K562 (cell line): ENCODE data around the gene IFTAP. TPM values are rescaled to one million over a fixed set of nuclear protein-coding genes. Genes with fewer than 3 reads are reported as not detected.

Source experiments
- ATAC-seq: fragments of 200-7000 bp; cut with Tn5 transposase; 3 replicates; pipeline ENCODE4 v1.9.1; 2020; ENCODE audit warnings: moderate library complexity
- BruUV-seq: library from RNA; stranded (reverse); fragments of 400-500 nt; replicated peaks from 2 replicates; lab custom pipeline; 2021; lab: Mats Ljungman, UMichigan
- CTCF ChIA-PET: fragments of 300-600 bp; formaldehyde crosslinking; extraction: SDS; loops from one replicate; lab custom pipeline; 2021; ENCODE audit warnings: low intra/inter-chr PET ratio; lab: Yijun Ruan, JAX
- POLR2A ChIA-PET: fragments of 300-600, 350-650 bp; sonication (Branson Sonifier 250); formaldehyde crosslinking; extraction: SDS; loops from one replicate; lab custom pipeline; 2021; ENCODE audit warnings: antibody characterized with exemption, inconsistent platforms; lab: Yijun Ruan, JAX
- DNase-seq, 4 experiments: peaks; one replicate each; pipeline versions ENCODE4 v3.0.0 to v3.0.0-alpha.2; 2011 to 2018; ENCODE audit warnings: low spot score in 3 of 4, mixed read lengths in 3 of 4; ENCODE audit errors: extremely low read depth in 1 of 4
- FAIRE-seq: peaks from 2 replicates; lab custom pipeline; 2011; peaks lifted over from hg19 to GRCh38; lab: Jason Lieb, UNC
- H2AFZ ChIP-seq: 2 replicates; pipeline ENCODE4 v1.6.0; 2011; ENCODE audit warnings: low read depth, low read length, control low read depth, inconsistent platforms
- H3K27ac ChIP-seq: fragments of 200-600 bp; 3 replicates; pipeline ENCODE4 v1.8.0; 2011; ENCODE audit warnings: low read depth, mild to moderate bottlenecking, control low read depth, inconsistent platforms, low read length, moderate library complexity, mixed read lengths; ENCODE audit errors: extremely low read depth
- H3K27me3 ChIP-seq, 2 experiments: fragments of 300-600 bp in 1 of 2; 2 replicates in 1 of 2; 3 replicates in 1 of 2; pipeline versions ENCODE4 v1.6.0 to v1.8.0; 2011; ENCODE audit warnings: inconsistent platforms in 2 of 2, low read length in 2 of 2, mild to moderate bottlenecking in 1 of 2, mixed read lengths in 1 of 2, moderate library complexity in 1 of 2; ENCODE audit not compliant: control insufficient read depth in 2 of 2, insufficient read depth in 2 of 2
- H3K36me3 ChIP-seq: fragments of 300-600 bp; 3 replicates; pipeline ENCODE4 v1.8.0; 2011; ENCODE audit warnings: mild to moderate bottlenecking, low read length, inconsistent platforms; ENCODE audit not compliant: control insufficient read depth, insufficient read depth
- H3K4me1 ChIP-seq, 2 experiments: fragments of 200-600 bp in 1 of 2; replicated peaks in 1 of 2; 2 replicates in 1 of 2; 3 replicates in 1 of 2; pipeline versions ENCODE4 v1.5.1 to v1.8.0; 2011; ENCODE audit warnings: inconsistent platforms in 2 of 2, low read length in 2 of 2, mild to moderate bottlenecking in 1 of 2, mixed read lengths in 1 of 2, moderate library complexity in 1 of 2; ENCODE audit not compliant: control insufficient read depth in 2 of 2, insufficient read depth in 2 of 2
- H3K4me2 ChIP-seq: 2 replicates; pipeline ENCODE4 v1.6.1; 2011; ENCODE audit warnings: low read length, control low read depth, inconsistent platforms, mixed read lengths; ENCODE audit not compliant: insufficient read depth
- H3K4me3 ChIP-seq: fragments of 200-600 bp; sonication (generic), shearing (Covaris generic); 2 replicates; pipeline ENCODE4 v1.5.1; 2016; ENCODE audit warnings: control low read depth, inconsistent platforms
- H3K79me2 ChIP-seq: fragments of 200-600 bp; 3 replicates; pipeline ENCODE4 v1.8.0; 2011; ENCODE audit warnings: low read length, inconsistent platforms; ENCODE audit not compliant: control insufficient read depth, insufficient read depth
- H3K9ac ChIP-seq, 2 experiments: 2 replicates each; pipeline versions ENCODE4 v1.6.0 to v1.6.1; 2011; ENCODE audit warnings: low read depth in 2 of 2, low read length in 2 of 2, control low read depth in 1 of 2, inconsistent platforms in 1 of 2, mild to moderate bottlenecking in 1 of 2, mixed read lengths in 1 of 2; ENCODE audit not compliant: insufficient read depth in 1 of 2
- H3K9me1 ChIP-seq: one replicate; pipeline ENCODE4 v1.6.0; 2011; ENCODE audit warnings: inconsistent platforms, mild to moderate bottlenecking, low read length, moderate library complexity; ENCODE audit not compliant: control insufficient read depth, insufficient read depth
- H3K9me3 ChIP-seq: replicated peaks from 2 replicates; pipeline ENCODE4 v1.5.1; 2011; ENCODE audit warnings: low read depth, low read length, inconsistent platforms; ENCODE audit not compliant: control insufficient read depth, insufficient read depth
- H4K20me1 ChIP-seq: replicated peaks from 2 replicates; pipeline ENCODE4 v1.6.1; 2011; ENCODE audit warnings: low read length, inconsistent platforms, mixed read lengths; ENCODE audit not compliant: control insufficient read depth, insufficient read depth
- ATF4 ChIP-seq: fragments of 450-650 bp; formaldehyde crosslinking; IDR thresholded peaks from 2 replicates; pipeline ENCODE4 v1.4.0; 2022; ENCODE audit warnings: mild to moderate bottlenecking, moderate library complexity
- BCOR ChIP-seq: fragments of 450-650 bp; IDR thresholded peaks from 2 replicates; pipeline ENCODE4 v1.6.1; 2016
- CTCF ChIP-seq, 3 experiments: IDR thresholded peaks in 2 of 3; conservative IDR thresholded peaks in 1 of 3; 2 replicates each; pipeline ENCODE4 v1.5.1; 2011 to 2012; ENCODE audit warnings: low read length in 3 of 3, mild to moderate bottlenecking in 3 of 3, control low read depth in 2 of 3, improper control_type of control experiment in 1 of 3, inconsistent platforms in 1 of 3, low read depth in 1 of 3, mixed read lengths in 1 of 3, moderate library complexity in 1 of 3; ENCODE audit not compliant: insufficient read depth in 2 of 3
- DLX4 ChIP-seq: fragments of 250-450 bp; sonication (Bioruptor Pico); IDR thresholded peaks from 2 replicates; pipeline ENCODE4 v1.6.1; 2021; ENCODE audit warnings: mild to moderate bottlenecking
- REST ChIP-seq, 2 experiments: fragments of 450-650 bp; formaldehyde crosslinking in 1 of 2; IDR thresholded peaks; 2 replicates each; pipeline versions ENCODE4 v1.4.0 to v1.6.1; 2014 to 2020; ENCODE audit warnings: mild to moderate bottlenecking in 2 of 2, borderline replicate concordance in 1 of 2, low read depth in 1 of 2
- SMC3 ChIP-seq: conservative IDR thresholded peaks from 2 replicates; pipeline ENCODE4 v1.6.1; 2011; ENCODE audit warnings: low read depth, low read length, improper control_type of control experiment; ENCODE audit not compliant: insufficient read depth
- ZNF830 ChIP-seq: fragments of 250-450 bp; sonication (Bioruptor Pico); IDR thresholded peaks from 2 replicates; pipeline ENCODE4 v1.5.0; 2021; ENCODE audit warnings: mild to moderate bottlenecking
- WGBS: fragments of 100-300 bp; shearing (Covaris generic); methylation state at CpG from one replicate; pipeline ENCODE4 v1.1.6; 2016; ENCODE audit warnings: low coverage, mixed read lengths; ENCODE audit not compliant: insufficient coverage; ENCODE audit errors: missing lambda C conversion rate; 5-methylcytosine and 5-hydroxymethylcytosine counted together
- in situ Hi-C: fragments of 300-500 bp; cut with MboI; formaldehyde crosslinking; loops from 4 replicates; pipeline ENCODE4 v1.15.0; 2018; ENCODE audit warnings: inconsistent platforms, mixed read lengths
- intact Hi-C: fragments of 100-400 bp; cut with micrococcal nuclease; formaldehyde crosslinking; loops from 2 replicates; pipeline ENCODE4 v1.14.2; 2022
- polyA plus RNA-seq, 8 experiments: library from polyadenylated mRNA; depleted of rRNA in 4 of 8; stranded (reverse) in 5 of 8; unstranded in 3 of 8; fragments of >200 nt; fragmentation: Nextera tagmentation in 2 of 8; fragmentation: Illumina TruSeq in 1 of 8; extraction: Ambion mirVana in 2 of 8; extraction: Trizol in 1 of 8; gene quantifications; 2 replicates each; pipeline versions ENCODE4 v1.2.1 to v1.2.3, GENCODE V29; 2011 to 2014; ENCODE audit warnings: inconsistent platforms in 1 of 8, missing spikeins in 1 of 8
- total RNA-seq, 7 experiments: library from RNA; depleted of rRNA in 6 of 7; stranded (reverse); fragments of >200 nt in 6 of 7; fragmentation: Illumina TruSeq in 2 of 7; extraction: Trizol in 2 of 7; gene quantifications; 2 replicates each; pipeline versions ENCODE4 v1.2.1 to v1.2.3, GENCODE V29; 2011 to 2021; ENCODE audit warnings: low replicate concordance in 1 of 7

IFTAP gene
- total and polyA plus RNA-seq, 9 of the 15 experiments (the other 6 are each of a cell fraction or from before 2014, with no cell fraction given), result 9.2 to 30.0 (median 17.0) TPM

- no peak overlapping the region for H3K4me2 ChIP-seq
- peak; percentile 72 for FAIRE-seq
- H3K4me3 ChIP-seq, result no peak overlapping the region
- DNase-seq, result peak; percentile 11 to 55 (median 29)
- ATAC-seq, result peak; percentile 42; the same call in 1 of the 3 replicates
- POLR2A ChIA-PET, result no interaction called here
- no TSS peak for BruUV-seq
- no peak overlapping the region for H2AFZ ChIP-seq
- intact Hi-C loops (loop anchor here (1.0 to 5.0 kb wide), 2 partner anchors 109 to 161 kb away; partner anchors contain the start of gene TRAF6), in situ Hi-C loops (no loop called here)
- H3K9me1 ChIP-seq, result no peaks in the 10 kb centered on the region
- H3K9ac ChIP-seq, result no peak overlapping the region
- H3K27me3 ChIP-seq, result no peaks in the 10 kb centered on the region
- no peak overlapping the region for H3K27ac ChIP-seq
- CTCF ChIA-PET, result interaction anchor here (1.4 kb wide), 1 partner anchor 109 kb away, joined by 8 read pairs; no protein-coding TSS in a partner anchor
- no peaks in the 10 kb centered on the region for H4K20me1 ChIP-seq
- WGBS, result 14% methylated on average over 5 of the region's 5 CpGs
- no peaks in the 10 kb centered on the region for H3K36me3 ChIP-seq
- H3K4me1 ChIP-seq, result no peaks in the 10 kb centered on the region
- no peaks in the 10 kb centered on the region for H3K79me2 ChIP-seq
- no peaks in the 10 kb centered on the region; the same call in 1 of the 2 replicates for H3K9me3 ChIP-seq
- TF ChIP-seq CTCF (IDR thresholded peaks at IDR 0.05 in 2 of 3, conservative IDR thresholded peaks at IDR 0.05 in 1 of 3; ENCODE audit: insufficient read depth in 2 of 3, low read depth in 1 of 3, low read length in 3 of 3) (peak in 2 of 3 experiments; percentile 50 to 59; a peak in 4 of 6 replicates), ZNF830 (CRISPR knock-in tag) (no peak), SMC3 (no peak), BCOR (no peak), REST (IDR thresholded peaks at IDR 0.05; ENCODE audit: borderline replicate concordance) (peak; percentile 7; the same call in 1 of the 2 replicates), REST (CRISPR knock-in tag; IDR thresholded peaks at IDR 0.05; ENCODE audit: low read depth) (no peak), ATF4 (0 out of 2 replicates have a peak, but pooled peaks have one; percentile 20), DLX4 (CRISPR knock-in tag) (no peak)
Measured at GRCh38 chr11:36672815-36673450, 78.6 kb downstream of the IFTAP start.
